Large intestine (tissue), 3 donors: ENCODE measurements around the gene ELMO1. TPM values are rescaled to one million over a fixed set of nuclear protein-coding genes. Genes with fewer than 3 reads are reported as not detected.

Experiments used
- DNase-seq, 2 donors: peaks; one replicate each; pipeline versions ENCODE4 v3.0.0 to v3.0.0-alpha.2; 2013
- H3K27ac ChIP-seq: one replicate; pipeline ENCODE4 v1.5.1; 2013; ENCODE audit warnings: low read length
- H3K27me3 ChIP-seq: 2 replicates; pipeline ENCODE4 v1.6.1; 2013; ENCODE audit warnings: low read length; ENCODE audit not compliant: control insufficient read depth, insufficient read depth
- H3K36me3 ChIP-seq: 2 replicates; pipeline ENCODE4 v1.6.1; 2013; ENCODE audit warnings: low read length; ENCODE audit not compliant: control insufficient read depth, insufficient read depth
- H3K4me1 ChIP-seq: one replicate; pipeline ENCODE4 v1.6.1; 2013; ENCODE audit warnings: low read length; ENCODE audit not compliant: control insufficient read depth, insufficient read depth
- H3K4me3 ChIP-seq: one replicate; pipeline ENCODE4 v1.5.1; 2013; ENCODE audit warnings: low read length
- H3K9me3 ChIP-seq: one replicate; pipeline ENCODE4 v1.6.1; 2013; ENCODE audit warnings: mild to moderate bottlenecking, low read depth, low read length, moderate library complexity; ENCODE audit not compliant: control insufficient read depth
- WGBS: methylation state at CpG from one replicate; pipeline ENCODE4 v1.1.5; 2013; ENCODE audit warnings: low lambda C conversion rate; ENCODE audit not compliant: insufficient coverage; 5-methylcytosine and 5-hydroxymethylcytosine counted together
- polyA plus RNA-seq: library from polyadenylated mRNA; unstranded; fragments of 120-200 nt; gene quantifications from one replicate; pipeline ENCODE4 v1.2.1, GENCODE V29; 2013

Gene ELMO1
- polyA plus RNA-seq, 1 donor, result 9.5 TPM

- DNase-seq, result no peak
- Histone ChIP-seq H3K4me3 (no peak overlapping the region), H3K36me3 (no peaks in the 10 kb centered on the region), H3K9me3 (no peaks in the 10 kb centered on the region), H3K27me3 (no peaks in the 10 kb centered on the region), H3K4me1 (peaks cover under 1% of the 10 kb centered on the region), H3K27ac (no peak overlapping the region)
- WGBS, result no CpG with 5 or more reads among the region's 4 CpGs
Measured at GRCh38 chr7:37105762-37106161, 342.9 kb downstream of the ELMO1 start.

- 89% methylated on average over 1 of the region's 6 CpGs for WGBS
Measured at GRCh38 chr7:37104822-37105518, 343.7 kb downstream of the ELMO1 start.

GRCh38 chr7:37102518-37103137, 346.0 kb downstream of the ELMO1 start:
- H3K9me3 ChIP-seq, result no peaks in the 10 kb centered on the region
- no peaks in the 10 kb centered on the region for H3K27me3 ChIP-seq
- peaks cover 5% of the 10 kb centered on the region for H3K4me1 ChIP-seq
- H3K4me3 ChIP-seq, result no peak overlapping the region
- H3K27ac ChIP-seq, result no peak overlapping the region
- no peaks in the 10 kb centered on the region for H3K36me3 ChIP-seq
- DNase-seq, result no peak
- WGBS, result no CpG with 5 or more reads among the region's 2 CpGs

More at GRCh38 chr7:37104822-37105518, 343.7 kb downstream of the ELMO1 start:
- no peaks in the 10 kb centered on the region for H3K27me3 ChIP-seq
- no peaks in the 10 kb centered on the region for H3K9me3 ChIP-seq
- H3K36me3 ChIP-seq, result no peaks in the 10 kb centered on the region
- H3K4me3 ChIP-seq, result no peak overlapping the region
- peaks cover 5% of the 10 kb centered on the region for H3K4me1 ChIP-seq
- no peak for DNase-seq
- H3K27ac ChIP-seq, result no peak overlapping the region

- peak in 1 of 2 donors; percentile 41 for DNase-seq
- peaks cover 5% of the 10 kb centered on the region for H3K4me1 ChIP-seq
- no peak overlapping the region for H3K4me3 ChIP-seq
Measured at GRCh38 chr7:37100735-37101331, 347.8 kb downstream of the ELMO1 start.

GRCh38 chr7:37098762-37099161, 349.9 kb downstream of the ELMO1 start:
- no peak for DNase-seq
- H3K36me3 ChIP-seq, result no peaks in the 10 kb centered on the region
- H3K4me1 ChIP-seq, result peaks cover 5% of the 10 kb centered on the region
- no peaks in the 10 kb centered on the region for H3K27me3 ChIP-seq
- no peak overlapping the region for H3K27ac ChIP-seq
- WGBS, result no CpG with 5 or more reads among the region's 2 CpGs
- no peaks in the 10 kb centered on the region for H3K9me3 ChIP-seq
- no peak overlapping the region for H3K4me3 ChIP-seq

More at GRCh38 chr7:37100735-37101331, 347.8 kb downstream of the ELMO1 start:
- no peak overlapping the region for H3K27ac ChIP-seq
- no CpG with 5 or more reads among the region's 7 CpGs for WGBS
- H3K36me3 ChIP-seq, result no peaks in the 10 kb centered on the region
- H3K9me3 ChIP-seq, result no peaks in the 10 kb centered on the region
- no peaks in the 10 kb centered on the region for H3K27me3 ChIP-seq

- H3K4me3 ChIP-seq, result no peak overlapping the region
- peaks cover 8% of the 10 kb centered on the region for H3K4me1 ChIP-seq
- no peak overlapping the region for H3K27ac ChIP-seq
- DNase-seq, result no peak
- no peaks in the 10 kb centered on the region for H3K36me3 ChIP-seq
- no peaks in the 10 kb centered on the region for H3K9me3 ChIP-seq
- H3K27me3 ChIP-seq, result no peaks in the 10 kb centered on the region
- 78% methylated on average over 1 of the region's 1 CpG for WGBS
Measured at GRCh38 chr7:37097983-37098382, 350.7 kb downstream of the ELMO1 start.

GRCh38 chr7:37097276-37097675, 351.4 kb downstream of the ELMO1 start:
- Histone ChIP-seq H3K4me3 (no peak overlapping the region), H3K27me3 (no peaks in the 10 kb centered on the region), H3K36me3 (no peaks in the 10 kb centered on the region), H3K9me3 (no peaks in the 10 kb centered on the region), H3K4me1 (peaks cover 8% of the 10 kb centered on the region), H3K27ac (no peak overlapping the region)
- no peak for DNase-seq
- WGBS, result 80% methylated on average over 4 of the region's 8 CpGs

GRCh38 chr7:37096341-37096740, 352.3 kb downstream of the ELMO1 start:
- H3K36me3 ChIP-seq, result no peaks in the 10 kb centered on the region
- H3K4me1 ChIP-seq, result peaks cover 8% of the 10 kb centered on the region
- no peak overlapping the region for H3K4me3 ChIP-seq
- no peaks in the 10 kb centered on the region for H3K27me3 ChIP-seq
- H3K27ac ChIP-seq, result no peak overlapping the region
- H3K9me3 ChIP-seq, result no peaks in the 10 kb centered on the region
- DNase-seq, result no peak
- 100% methylated on average over 1 of the region's 6 CpGs for WGBS

- no peak overlapping the region for H3K4me3 ChIP-seq
- no peak for DNase-seq
- H3K36me3 ChIP-seq, result no peaks in the 10 kb centered on the region
- H3K9me3 ChIP-seq, result no peaks in the 10 kb centered on the region
- whole genome bisulfite sequencing, result no CpG with 5 or more reads among the region's 1 CpG
- H3K27me3 ChIP-seq, result no peaks in the 10 kb centered on the region
- H3K4me1 ChIP-seq, result peaks cover 3% of the 10 kb centered on the region
- H3K27ac ChIP-seq, result no peak overlapping the region
Measured at GRCh38 chr7:37095122-37095521, 353.5 kb downstream of the ELMO1 start.

- H3K4me1 ChIP-seq, result peaks cover 3% of the 10 kb centered on the region
- no peaks in the 10 kb centered on the region for H3K36me3 ChIP-seq
- no peak overlapping the region for H3K27ac ChIP-seq
- H3K9me3 ChIP-seq, result no peaks in the 10 kb centered on the region
- H3K4me3 ChIP-seq, result no peak overlapping the region
- DNase-seq, result peak in 1 of 2 donors; percentile 30
- H3K27me3 ChIP-seq, result no peaks in the 10 kb centered on the region
Measured at GRCh38 chr7:37093257-37093656, 355.4 kb downstream of the ELMO1 start.
